GM19468 (cell line): ENCODE results near the gene COPZ2.

Experiments
- ATAC-seq: cut with Tn5 transposase; IDR thresholded peaks from one replicate; pipeline ENCODE4 v1.9.1; 2021; ENCODE audit warnings: mild to moderate bottlenecking, moderate library complexity, moderate number of reproducible peaks; ENCODE audit not compliant: unreplicated experiment; ENCODE audit errors: extremely low read depth

COPZ2 gene

GRCh38 chr17:48056879-48057278 lies 19.3 kb upstream of the COPZ2 start:
- no peak for ATAC-seq

- ATAC-seq, result no peak
These were observed 18.7 kb upstream of the COPZ2 start for GRCh38 chr17:48056246-48056745.

GRCh38 chr17:48055531-48056245 lies 18.1 kb upstream of the COPZ2 start:
- no peak for ATAC-seq

GRCh38 chr17:48054238-48055185 lies 16.9 kb upstream of the COPZ2 start:
- no peak for ATAC-seq

DNA sequence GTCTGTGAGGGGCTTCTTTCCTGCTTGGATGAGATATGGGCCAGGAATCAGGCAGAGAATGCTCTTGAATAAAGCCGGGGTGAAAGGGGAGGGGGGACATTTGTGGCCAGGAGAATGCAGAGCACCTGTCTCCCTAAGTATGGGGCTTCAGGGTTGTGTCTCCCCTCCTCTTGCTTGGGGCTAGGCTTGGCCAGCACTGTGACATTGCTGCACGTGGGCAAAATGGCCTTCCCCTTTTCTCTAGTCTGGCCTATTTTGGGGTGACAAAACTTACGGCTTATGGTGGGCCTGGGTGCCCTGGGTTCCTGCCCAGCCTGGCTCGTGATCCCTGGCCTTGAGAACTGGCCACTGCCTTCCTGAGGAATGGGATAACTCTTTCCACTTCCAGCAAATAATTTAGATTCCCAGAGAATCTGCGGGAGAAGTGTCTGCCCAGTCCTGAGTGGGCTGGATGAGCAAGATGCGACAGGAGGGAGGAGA lies 16.2 kb upstream of the COPZ2 start:
- ATAC-seq, result no peak

DNA sequence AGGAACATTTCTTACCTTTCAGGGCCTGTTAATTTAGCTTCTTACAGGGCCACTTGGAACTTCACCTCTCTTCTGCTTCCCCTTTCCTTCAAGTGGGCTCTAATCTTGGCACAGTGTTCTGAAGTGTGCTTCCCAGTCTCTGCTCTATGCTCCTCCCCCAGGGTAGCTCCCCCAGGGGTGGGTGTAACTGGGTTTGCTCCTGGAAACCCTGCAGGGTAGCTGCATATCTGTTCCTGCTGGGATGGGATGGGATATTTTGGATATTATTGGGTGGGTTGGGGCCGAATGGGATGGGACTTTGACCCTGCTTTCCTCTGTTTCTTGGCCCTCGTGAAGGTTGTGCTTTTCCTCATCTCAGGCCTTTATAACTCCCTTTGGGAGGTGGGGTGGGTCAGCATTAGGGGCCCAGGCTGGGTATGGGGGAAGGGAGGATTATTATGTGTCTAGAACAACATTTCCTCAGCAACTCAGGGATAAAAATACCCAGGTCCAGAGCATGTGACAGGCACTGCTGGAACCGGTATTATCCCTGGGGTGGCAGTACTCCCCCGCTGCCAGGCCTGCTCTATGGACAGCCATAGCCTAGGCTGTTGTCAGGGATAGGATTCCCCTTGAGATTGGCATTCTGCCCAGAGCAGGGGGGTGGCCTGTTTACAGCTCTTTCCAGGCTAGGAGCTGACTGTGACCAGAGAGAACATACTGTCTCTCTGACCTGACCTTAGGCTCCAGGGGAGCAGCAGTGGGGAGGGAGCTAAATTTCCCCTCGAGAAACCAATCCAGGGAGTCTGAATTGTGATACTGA lies 15.6 kb upstream of the COPZ2 start:
- ATAC-seq, result no peak

- ATAC-seq, result no peak
These were observed 14.3 kb upstream of the COPZ2 start for GRCh38 chr17:48051706-48052486.

- ATAC-seq, result no peak
These were observed 13.7 kb upstream of the COPZ2 start for GRCh38 chr17:48051283-48051682.

- no peak for ATAC-seq
These were observed 11.0 kb upstream of the COPZ2 start for GRCh38 chr17:48048384-48049126.

- ATAC-seq, result peak; percentile 85
These were observed 10.3 kb upstream of the COPZ2 start, which contains the start of gene NFE2L1 for GRCh38 chr17:48047741-48048383. Gene NFE2L1 (plus strand): TSS chr17:48048359. CDS start chr17:48051119, 2,760 bp downstream.

DNA sequence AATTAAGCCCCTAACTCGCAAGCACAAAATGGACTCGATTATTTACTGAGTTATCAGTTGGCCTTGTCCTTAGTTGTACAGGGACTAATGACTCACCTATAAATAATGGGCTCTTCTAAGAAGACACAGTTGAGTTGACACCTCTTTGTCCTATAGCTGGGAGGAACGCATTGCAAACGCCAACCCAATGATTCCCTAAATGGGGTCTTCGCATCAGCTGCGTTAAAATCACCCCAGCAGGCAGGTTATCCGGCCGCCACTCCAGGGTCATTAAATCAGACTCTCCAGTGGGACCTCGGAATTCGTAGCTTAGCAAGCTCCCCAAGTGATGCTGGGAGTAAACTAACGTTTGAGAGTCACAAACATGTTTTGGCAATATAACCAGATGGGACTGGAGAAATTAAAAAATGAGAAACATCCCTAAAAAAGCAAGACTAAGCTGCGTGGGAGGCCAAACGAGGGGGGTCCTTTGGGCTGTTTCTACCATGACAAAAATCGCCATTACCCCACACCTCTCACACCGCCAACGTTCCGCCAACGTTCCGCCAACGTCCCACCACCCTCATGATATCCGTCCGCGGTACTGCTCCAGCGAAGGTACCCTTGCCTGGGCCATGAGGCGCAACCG lies 9.6 kb upstream of the COPZ2 start:
- ATAC-seq, result no peak

DNA sequence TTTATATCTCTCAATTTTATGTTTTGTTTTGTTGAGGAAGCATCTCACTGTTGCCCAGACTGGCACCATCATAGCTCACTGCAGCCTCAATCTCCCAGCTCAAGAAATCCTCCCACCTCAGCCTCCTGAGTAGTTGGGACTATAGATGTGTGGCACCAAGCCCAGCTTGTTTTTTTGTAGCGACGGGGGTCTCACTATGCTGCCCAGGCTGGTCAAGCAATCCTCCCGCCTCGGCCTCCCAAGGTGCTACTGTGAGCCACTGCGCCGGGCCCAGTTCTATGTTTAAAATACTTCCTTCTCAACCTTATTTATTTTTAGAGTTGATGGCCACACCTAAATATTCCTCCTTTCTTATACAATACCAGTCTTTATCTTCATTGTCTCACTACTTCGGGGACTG lies 8.7 kb upstream of the COPZ2 start:
- ATAC-seq, result no peak

- ATAC-seq, result no peak
These were observed 7.9 kb upstream of the COPZ2 start for GRCh38 chr17:48045316-48046001.

DNA sequence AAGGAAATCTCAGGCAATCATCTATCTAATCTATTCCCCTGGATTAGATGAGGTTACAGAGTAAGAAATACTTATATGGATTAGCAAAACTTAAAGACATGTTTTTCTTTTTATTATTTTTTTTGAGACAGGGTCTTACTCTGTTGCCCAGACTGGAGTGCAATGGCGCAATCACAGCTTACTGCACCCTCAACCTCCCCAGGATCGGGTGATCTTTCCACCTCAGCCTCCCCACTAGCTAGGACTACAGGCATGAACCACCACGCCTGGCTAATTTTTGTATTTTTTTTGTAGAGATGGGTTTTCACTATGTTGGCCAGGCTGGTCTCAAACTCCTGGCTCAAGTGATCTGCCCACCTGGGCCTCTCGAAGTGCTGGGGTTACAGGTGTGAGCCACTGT lies 7.3 kb upstream of the COPZ2 start:
- ATAC-seq, result no peak

GRCh38 chr17:48043176-48043575 lies 5.6 kb upstream of the COPZ2 start:
- no peak for ATAC-seq

DNA sequence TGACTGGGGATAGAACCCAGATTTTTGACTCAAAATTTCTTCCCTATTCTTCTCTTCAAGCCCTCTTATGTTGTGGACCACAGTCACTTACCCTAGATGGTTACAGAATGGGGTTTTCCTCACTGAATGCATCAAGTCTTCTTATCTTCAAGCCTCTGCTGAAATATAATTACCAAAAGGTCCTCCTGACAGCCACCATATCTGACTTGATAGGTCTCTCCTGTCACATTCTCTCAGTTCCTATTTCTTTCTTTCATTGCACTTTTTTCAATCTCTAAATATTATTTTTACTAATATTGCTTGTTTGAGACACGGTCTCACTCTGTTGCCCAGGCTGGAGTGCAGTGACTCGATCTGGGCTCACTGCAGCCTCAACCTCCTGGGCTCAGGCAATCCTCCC lies 1.1 kb upstream of the COPZ2 start:
- no peak for ATAC-seq

DNA sequence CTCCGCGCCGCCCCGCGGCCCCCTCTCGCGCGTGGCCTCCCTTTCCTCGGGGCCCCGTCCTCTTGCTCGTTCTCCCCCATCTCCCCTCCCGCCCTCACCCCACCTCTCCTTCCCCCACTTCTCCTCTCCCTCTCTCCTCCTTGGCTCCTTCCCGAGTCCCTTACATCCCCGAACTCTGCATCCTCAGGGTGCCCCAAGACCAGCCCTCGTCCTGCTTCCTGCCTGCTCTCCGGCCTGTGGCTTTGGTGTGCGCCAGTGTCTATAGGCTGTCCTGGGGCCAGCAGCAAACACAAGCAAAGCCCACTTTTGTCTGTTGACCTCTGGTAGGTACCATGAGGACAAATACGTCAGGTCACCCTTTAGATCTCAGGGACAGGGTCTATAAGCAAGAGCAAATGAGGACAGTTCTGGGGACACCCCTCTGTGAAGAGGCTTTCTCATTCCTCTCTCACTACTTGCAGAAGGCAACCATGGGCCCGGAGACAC lies 284 bp upstream of the COPZ2 start:
- ATAC-seq, result no peak
